Measurements from ENCODE around the gene GH1.
"Not testable (repeated sequence)": the region's sequence is repeated elsewhere in the genome, so short reads cannot be mapped to it uniquely, and the experiment has no call there.

Gene GH1

DNA sequence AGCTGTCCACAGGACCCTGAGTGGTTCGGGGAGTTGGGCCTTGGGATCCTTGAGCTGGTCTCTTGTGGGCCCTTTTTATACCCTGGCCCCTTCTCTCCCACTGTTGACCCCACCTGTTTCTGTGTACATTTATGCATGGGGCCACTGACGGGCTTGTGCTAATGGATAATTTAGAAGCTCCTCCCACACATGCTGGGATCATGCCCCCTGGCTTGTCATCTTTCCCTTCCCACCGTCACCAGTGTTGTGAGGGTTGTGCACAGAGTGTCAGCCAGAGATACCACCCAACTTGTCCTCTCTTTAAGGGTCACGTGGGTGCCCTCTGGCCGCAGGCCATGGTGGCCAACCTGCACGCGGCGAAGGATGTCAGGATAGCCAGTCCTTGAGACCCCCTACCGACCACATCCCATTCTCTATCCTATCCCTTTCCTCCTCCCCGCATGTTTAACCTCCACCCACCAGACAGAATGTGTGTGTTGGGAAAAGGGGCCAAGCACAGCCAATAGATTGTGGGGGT lies at the start of gene GH1:
Gene GH1 (minus strand): TSS at position 51 of the 517 bp plus-strand sequence. CDS start 63 bp downstream, outside the sequence.
- not testable (repeated sequence) for DNase-seq (ENCODE audit: low spot score)

DNA sequence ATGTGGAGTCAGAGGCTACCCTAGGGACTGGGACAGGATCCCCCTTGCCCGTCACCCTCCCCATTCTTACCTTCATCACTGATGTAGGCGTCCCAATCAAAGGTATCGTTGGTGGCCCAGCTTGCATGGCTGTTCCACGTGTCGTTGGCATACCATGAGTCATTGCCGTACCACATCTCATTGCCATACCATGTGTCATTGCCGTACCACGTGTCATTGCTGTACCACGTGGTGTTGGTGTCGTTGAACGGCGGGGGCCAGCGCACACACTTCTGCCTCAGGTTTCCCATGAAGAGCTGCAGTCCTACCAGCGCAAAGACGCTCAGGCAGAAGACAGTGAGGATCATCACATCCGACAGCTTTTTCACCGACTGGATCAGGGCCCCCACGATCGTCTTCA lies 49.3 kb upstream of the GH1 start:
- DNase-seq (ENCODE audit: low spot score) = no peak

DNA sequence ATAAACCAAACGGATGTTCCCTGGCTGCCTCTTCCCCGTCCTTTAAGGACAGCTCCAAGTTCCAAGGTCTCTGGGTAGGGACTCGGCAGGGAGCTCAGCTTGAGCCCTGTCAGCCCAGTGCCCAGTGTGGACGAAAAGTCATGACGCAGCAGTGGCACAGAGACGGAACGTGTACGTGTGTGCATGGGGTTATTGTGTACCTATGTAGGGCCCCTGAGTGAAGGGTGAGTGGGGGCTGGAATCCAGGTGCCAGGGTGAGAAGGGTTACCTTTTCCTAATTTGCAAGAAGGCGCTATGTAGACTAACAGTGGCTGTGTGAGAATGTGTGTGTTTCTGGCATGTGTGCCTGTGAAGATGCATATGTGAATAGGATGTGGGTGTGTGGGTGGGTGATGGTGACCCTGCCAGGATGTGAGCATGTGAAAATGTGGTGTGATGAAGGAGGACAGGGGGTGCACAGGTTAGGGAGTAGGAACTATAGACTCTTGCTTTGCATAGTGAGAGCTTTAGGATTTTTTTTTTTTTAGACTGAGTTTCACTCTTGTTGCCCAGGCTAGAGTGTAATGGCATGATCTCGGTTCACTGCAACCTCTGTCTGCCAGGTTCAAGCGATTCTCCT lies 48.1 kb upstream of the GH1 start:
- no peak for DNase-seq (ENCODE audit: low spot score)

DNA sequence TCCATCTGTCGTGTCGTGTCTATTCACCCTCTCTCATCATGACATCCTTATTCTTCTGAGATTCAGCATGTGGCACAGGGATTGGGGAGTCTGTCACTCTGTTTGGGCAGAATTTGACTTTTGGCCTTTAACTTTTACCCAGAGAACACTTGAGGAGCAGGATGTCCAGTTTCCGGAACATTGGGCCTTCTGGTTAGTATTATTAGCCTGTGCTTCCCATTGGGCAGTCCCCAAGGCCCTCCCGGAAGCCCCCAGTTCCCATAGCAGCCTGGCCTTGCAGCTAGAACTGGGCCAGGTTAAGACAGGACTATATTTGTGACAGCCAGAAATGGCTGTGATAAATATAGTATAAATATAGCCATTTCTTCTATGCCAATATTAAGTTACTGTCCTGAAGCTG lies 44.5 kb upstream of the GH1 start:
- no peak for DNase-seq (ENCODE audit: low spot score)

DNA sequence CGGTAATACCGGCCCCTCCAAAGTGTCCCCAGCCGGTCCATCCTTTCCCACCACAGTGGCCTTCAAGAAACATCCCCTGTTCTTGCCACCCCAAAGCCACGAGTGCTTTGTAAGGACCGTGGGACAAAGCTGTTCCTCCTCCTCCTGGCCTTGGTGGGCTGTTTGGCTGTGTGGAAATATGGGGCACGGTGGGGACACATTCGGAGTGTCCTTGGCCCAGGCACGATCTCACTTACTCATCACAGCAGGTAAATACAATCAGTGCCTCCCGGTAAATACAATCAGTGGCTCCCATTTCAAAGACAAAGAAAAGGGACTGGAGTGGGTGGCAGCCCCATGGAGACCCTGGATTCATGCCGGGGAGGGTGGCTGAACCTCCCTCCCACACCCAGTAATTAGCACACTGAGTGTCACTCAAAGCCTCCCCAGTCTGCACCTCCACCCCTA lies 43.7 kb upstream of the GH1 start:
- DNase-seq (ENCODE audit: low spot score) = no peak

DNA sequence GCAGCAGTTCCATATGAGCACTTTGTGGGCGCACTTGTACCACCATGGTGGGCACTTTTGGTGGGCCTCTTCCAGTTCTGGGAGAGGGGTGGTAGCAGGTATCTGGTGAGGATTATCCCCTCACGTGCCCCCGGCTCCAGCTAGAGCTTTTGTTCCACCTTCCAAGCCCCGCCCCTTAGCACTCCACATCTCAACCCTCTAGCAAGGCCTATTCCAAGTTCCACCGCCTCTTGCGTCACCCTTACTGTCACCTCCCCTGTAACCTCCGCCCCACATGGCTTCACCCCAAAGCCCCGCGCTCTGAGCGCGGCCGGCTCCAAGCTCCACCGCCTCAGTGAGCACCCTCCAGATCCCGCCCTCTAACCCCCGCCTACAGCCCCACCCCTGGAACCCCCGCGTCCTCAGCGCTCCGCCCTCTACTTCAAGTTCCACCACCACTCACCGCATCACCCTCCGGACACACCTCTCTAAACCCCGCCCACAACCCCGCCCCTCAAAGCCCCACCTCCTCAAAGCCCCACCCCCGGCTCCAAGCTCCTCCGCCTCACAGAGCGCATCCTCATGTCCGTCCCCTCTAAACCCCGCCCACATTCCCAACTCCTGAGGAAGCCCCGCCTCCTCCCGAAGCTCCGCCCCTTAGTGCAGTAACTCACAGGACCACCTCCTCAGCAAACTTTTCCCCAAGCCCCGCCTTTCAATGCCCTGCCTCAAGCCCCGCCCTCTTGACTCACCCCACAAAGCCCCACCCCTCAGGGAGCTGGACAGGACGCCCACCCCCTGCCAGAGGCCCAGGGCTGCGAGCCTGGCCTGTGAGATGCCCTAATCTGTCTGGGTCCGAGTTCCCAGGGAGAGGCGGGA lies 42.9 kb upstream of the GH1 start:
- DNase-seq (ENCODE audit: low spot score) = peak; percentile 34

DNA sequence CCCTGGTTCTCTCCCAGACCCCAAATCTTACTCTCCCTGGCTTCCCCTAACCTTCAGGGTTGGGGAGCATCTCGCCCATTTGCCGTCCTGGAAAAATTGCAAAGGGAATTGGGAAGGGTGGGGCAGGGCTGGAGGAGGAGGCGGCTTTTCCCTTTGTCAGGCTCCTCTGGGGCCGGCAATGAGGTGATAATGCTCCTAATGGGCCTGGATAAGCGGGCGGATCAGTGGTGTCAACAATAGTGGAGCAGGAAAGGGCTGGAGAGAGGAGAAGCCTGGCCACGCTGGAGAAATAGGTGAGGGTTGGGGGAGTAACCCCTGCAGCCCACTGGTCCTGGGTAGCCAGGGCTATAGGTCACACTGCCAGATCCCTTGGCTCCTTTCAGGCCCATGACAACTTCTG lies 41.8 kb upstream of the GH1 start:
- DNase-seq (ENCODE audit: low spot score) = no peak

DNA sequence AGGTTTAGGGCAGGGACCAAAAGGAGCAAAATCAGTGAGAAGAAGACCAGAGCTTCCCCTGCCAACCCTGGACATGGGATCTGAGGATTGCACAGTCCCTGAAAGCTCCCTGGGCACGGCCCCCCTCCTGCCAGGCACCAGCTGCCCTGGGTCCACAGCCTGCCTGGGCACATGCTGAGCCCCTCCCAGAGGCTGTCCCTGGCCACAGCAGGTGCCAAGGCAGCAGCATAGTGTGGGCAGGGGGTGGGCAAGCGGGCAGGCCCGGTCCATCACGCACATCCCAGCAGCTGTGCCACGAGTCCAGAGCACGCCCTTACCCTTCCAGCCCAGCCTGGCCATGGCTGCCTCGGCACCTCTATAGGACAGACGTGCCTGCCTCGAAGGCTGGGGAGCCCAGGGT lies 41.4 kb upstream of the GH1 start:
- no peak for DNase-seq (ENCODE audit: low spot score)

DNA sequence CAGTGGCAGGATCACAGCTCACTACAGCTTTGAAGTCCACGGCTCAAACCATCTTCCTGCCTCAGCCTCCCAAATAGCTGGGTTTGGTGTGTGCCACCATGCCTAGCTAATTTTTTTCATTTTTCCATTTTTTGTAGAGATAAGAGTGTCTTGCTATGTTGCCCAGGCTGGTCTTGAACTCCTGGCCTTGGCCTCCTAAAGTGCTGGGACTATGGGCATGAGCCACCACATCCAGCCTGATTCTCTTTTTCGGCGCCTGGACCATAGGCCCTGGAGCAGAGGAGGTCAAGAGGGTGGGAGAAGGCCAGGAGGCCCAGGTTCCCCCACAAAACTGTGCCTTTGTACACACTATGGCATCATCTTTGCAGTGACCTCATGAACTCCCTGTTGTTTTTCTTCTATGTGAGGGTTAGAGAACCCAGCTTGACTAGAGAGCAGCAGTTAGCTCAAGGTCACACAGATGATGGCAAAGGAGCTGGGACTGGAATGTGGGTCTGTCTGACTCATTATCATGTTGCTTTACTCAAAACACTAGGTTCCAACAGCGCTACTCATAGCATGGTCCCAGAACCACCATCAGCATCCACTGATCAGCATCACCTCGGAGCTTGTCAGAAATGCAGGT lies 37.8 kb upstream of the GH1 start:
- no peak for DNase-seq (ENCODE audit: low spot score)

DNA sequence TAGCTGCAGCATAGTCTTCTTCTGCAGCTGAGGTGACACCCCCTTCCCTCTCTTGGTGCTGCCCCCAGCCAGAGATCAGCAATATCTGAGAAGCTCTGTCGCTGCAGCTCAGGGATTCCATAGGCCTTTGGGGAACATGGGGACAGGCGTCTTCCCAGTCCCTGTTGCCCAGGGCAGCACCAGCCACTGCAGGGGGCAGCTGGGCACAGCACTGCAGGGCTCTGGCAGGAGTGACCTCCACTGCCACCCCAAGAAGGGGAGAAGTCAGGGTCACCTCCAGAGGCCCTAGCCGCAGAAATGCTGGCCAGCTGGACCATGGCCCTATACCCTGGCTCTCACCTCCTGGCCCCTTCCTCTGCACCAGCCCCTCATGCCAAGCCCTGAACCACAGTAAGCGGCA lies 37.2 kb upstream of the GH1 start:
- no peak for DNase-seq (ENCODE audit: low spot score)

DNA sequence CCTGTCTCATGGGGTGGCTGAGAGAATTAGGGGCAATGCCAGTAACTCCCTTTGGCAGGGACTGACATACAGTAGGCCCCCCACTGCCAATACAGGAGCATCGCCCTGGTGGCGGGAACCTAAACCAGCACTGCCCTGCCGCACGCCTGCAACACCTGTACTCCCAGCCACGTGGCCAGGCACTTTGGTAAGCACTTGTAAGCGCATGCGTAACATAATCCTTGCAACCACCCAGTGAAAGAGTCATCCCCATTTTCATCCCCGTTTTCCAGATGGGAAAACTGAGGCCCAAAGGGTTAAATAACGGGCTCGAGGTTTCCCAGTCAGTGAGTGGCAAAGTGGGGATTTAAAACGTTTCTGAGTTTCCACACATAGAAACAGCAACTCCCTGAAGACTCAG lies 36.6 kb upstream of the GH1 start:
- no peak for DNase-seq (ENCODE audit: low spot score)

DNA sequence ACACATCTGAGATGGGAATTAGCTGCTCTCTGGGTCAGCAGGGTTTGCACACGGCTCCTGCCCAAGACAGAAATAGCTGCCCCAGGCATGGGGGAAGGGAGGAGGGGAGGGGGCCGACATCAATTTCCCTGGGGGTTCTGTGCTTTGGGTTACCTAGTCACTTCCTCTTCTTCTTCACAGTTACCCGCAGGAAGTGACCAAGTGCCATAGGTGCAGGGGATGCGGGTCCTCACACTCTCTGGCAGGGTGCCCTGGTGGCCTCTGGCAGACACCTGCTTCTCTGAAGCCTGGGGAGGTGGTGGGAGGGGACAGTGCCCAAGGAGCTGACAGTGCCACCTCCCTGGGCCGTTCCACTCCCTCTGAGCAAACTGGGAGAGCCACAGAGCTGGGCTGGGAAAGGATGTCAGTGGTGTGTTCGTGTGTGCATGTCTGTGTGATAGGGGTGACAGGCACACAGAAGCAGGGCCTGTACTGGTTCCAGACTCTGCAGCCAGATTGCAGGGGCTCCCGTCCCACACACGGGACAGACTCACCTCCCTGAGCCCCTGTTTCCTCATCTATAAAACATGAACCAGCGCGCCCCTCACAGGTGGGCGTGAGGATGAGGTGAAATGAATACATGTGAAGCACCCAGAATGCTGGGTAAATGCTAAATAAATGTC lies 35.9 kb upstream of the GH1 start:
- DNase-seq (ENCODE audit: low spot score) = no peak

DNA sequence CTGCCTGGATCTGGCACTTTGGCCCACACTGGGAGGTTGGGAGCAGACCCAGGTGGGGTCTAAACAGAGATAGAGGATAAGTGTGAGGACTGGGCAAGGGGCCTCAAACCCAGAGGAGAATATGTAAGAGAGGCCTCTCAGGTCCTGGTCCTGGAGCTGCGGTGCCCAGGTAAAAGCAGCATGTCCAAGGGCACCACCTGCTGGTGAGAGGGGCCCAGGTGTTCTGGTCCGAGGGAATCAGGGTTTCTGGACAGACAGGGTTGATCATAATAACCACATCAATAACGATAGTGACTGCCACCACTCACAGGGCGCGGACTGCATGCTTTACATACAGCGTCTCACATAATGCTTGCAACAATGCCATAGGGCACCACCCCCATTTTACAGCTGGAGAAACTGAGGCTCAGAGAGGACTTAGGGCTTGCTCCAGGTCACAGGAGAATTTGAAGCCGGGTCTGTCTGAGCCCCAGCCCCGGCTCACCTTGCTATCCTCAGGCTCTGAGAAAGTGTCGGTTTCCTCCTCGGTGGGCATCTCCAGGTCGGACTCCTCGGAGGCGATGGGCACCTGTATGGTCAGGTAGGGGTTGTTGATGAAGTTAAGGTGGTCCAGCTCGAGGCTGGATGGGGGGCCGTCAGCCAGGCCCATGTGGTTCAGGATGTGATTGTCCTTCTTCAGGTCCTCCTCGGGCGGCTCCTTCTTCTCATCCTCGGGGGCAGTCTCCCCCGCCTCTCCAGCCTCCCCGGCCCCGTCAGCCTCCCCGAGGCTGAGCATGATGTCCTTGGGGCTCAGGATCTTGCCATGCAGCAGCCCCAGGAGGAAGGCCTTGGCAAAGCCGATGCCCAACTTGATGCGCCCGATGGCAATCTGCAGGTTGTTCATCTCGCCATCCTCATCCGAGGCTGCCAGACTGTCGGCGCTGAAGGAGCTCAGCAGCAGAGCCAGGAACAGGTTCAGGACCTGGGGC lies 32.6 kb upstream of the GH1 start:
- peak; percentile 7 for DNase-seq (ENCODE audit: low spot score)

DNA sequence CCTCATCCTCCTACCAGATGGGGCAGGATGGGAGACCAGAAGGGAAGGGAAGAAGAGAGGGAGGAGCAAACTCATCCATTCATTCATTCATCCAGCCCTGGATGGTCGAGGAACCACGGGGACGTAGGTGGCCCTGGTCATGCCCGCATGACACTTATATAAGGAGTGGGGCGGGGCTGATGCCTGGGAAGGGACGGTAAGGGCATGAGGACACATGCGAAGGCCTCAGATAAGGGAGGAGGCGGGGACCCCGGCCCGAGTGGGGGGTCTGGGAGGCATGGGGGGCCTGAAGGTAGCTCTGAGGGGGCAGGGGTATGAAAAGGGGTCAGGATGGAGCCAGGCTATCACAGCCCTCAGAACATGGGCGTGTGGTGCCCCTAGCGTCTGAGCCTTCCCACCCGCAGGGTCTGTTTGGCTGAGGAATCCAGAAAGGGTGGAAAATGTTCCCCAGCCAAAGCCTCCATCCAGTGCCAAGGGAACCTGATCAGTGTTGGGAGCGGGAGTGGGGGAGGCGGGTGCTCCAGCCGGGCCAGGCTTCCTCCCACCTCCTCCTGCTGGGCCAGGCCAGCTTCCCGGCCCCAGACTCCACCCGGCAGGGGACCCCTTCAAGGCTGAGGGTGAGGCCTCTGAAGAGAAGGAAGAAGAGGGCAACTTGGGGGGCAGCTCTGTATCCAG lies 31.1 kb upstream of the GH1 start:
- no peak for DNase-seq (ENCODE audit: low spot score)

DNA sequence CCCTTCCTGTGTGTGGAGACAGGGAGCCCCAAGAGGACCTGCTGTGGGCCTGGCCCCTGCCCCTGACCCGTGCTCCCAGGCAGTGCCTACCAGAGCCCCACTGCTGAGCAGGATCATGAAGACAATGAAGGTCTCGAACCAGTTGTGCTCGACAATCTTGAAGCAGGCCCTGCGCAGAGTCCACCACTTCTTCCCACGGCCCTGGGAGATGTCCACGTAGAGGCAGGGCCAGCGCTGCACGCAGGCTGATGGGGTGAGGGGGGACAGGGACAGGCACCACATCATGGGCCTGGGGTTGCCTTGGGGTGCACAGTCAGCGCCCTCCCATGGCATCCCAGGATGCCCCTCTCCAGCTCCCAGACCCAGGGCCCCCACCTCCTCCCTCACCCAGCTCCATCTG lies 29.9 kb upstream of the GH1 start:
- no peak for DNase-seq (ENCODE audit: low spot score)

DNA sequence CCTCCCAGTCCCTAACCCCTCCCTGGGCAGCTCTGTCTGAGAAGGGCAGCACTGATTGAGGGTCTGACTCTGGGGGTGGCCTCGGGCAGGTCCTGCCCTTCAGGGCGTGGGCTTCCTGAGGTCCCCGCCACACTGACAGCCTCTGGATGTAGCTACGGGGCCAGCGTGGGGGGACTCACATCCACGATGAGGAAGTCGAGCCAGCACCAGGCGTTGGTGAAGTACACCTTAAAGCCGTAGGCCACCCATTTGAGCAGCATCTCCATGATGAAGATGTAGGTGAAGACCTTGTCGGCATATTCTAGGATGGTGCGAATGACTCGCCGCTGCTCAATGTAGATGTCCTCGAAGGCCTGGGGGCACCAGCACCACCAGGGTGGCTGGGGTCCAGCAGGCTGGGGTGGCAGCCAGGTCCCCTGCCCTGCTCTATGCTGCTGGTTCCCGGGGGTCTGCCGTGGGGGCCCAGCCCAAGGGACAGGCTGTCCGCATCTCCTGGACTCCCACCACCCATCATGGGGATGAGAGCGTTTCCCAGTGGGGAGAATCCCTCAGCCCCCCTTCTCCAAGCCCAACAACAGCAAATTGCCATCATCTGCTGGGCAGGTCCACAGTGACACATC lies 29.2 kb upstream of the GH1 start:
- no peak for DNase-seq (ENCODE audit: low spot score)

DNA sequence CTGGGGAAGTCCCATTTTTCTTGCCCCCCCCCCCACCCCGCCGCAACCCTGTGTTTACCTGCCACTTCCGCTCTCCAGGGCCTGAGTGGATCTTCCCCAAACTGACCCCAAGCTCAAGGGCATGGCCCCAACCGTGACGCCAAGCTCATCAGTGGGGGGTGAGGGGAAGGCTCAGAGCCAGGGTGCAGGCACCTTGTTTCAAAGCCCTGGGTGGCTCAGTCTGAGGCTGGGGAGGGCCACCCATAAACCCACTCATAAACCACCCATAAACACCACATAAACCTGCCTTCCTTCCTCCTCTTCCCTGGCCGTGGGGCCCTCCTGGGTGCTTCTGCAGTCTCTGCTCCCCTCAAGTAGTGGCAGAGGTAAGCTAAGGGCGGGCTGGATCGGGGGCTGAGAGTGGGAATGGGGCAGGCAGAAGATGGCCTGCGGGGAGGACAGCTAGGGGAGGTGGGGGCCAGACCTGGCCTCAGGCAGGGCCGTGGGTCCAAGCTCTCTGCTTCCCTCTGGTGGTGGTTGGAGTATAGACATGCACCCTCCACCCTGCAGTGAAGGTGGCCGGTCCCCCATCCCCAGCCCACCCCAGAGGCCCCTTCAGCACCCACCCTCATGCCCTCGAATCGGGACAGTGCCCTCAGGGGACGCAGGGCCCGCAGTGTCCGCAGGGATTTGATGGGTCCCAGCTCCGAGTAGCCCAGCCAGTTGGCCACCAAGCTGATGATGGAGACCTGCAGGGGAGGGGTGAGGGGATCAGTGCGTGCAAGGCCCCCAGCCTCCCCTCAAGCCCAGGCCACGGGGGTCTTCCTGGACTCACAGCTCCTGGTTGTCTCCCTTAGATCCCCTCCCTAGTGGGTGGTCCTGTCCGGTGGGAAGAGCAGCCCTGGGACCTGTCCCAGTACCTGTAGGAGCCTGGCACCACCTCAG lies 28.1 kb upstream of the GH1 start:
- DNase-seq (ENCODE audit: low spot score) = peak; percentile 22

DNA sequence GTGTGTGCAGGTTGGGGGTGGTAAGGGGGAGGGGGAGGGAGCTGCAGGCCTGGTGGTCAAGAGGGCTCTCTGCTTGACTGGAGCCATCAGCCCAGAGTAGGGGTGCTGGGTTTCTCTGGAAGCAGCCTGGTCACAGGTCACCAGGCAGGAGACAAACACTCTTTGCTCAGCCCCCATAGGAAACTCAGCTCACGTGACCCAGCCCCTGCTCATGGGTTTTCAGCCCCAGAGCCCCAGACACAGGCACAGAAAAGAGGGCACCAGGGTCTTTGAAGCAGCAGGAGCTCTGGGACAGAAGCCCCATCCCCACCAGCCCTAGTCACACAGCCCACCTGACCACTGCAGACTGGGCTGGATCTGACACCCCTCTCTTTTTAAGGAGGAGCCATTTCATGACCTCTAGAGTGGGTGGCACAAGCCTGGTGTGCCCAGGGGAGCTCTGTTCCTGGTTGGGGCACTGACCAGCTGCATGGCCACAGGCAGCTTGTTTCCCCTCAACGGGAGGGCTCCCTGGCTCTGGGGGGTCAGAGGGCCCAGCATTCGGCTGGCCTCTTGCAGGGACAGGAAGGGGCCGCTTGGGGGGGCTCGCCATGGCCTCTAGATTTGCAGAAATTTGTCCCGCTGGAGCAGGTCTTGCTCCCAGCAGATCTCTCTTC lies 27.3 kb upstream of the GH1 start:
- no peak for DNase-seq (ENCODE audit: low spot score)
